ENCODE results near the gene CSTF3.
"Not testable (repeated sequence)": the region's sequence is repeated elsewhere in the genome, so short reads cannot be mapped to it uniquely, and the experiment has no call there.

Gene CSTF3

DNA sequence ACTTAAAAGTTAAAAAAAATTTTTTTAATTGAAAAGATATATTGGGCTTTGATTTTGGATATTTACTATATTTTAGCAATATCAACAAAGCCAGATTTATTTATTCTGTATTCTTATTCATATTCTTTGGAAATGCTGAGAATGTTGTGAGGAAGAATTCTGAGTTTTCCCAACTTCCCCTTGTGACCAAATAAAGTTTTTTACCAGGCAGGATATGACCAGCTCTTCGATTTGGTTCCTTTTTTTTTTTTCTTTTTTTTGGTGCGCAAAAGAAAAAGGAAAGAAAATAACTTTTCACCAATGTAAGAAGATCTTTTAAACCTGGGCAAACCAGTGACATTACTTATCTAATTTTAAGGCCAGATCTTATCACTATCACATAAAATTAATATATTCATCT lies 109.0 kb downstream of the CSTF3 start:
- Histone ChIP-seq H3K9me3 (ENCODE audit: insufficient read depth, low read length, severe bottlenecking) (no peaks in the 10 kb centered on the region), H3K36me3 (ENCODE audit: insufficient read depth, low read length) (peaks cover 24% of the 10 kb centered on the region), H3K79me2 (ENCODE audit: insufficient read depth, low read length) (no peaks in the 10 kb centered on the region), H4K20me1 (ENCODE audit: insufficient read depth, low read length) (no peaks in the 10 kb centered on the region), H2AFZ (ENCODE audit: low read depth, low read length) (no peak overlapping the region), H3K9ac (ENCODE audit: low read depth, low read length) (no peak overlapping the region), H3K27ac (ENCODE audit: low read length) (no peak overlapping the region), H3K4me3 (ENCODE audit: low read depth in 1 of 2, low read length in 2 of 2) (no peak overlapping the region), H3K4me2 (ENCODE audit: insufficient read depth, low read length) (no peak overlapping the region), H3K4me1 (ENCODE audit: insufficient read depth, low read length) (no peaks in the 10 kb centered on the region), H3K27me3 (ENCODE audit: insufficient read depth, low read length, poor library complexity) (no peaks in the 10 kb centered on the region)
- DNase-seq (no peak), ATAC-seq (ENCODE audit: insufficient read depth, low read depth) (no peak)
- TF ChIP-seq, protein P1, sequence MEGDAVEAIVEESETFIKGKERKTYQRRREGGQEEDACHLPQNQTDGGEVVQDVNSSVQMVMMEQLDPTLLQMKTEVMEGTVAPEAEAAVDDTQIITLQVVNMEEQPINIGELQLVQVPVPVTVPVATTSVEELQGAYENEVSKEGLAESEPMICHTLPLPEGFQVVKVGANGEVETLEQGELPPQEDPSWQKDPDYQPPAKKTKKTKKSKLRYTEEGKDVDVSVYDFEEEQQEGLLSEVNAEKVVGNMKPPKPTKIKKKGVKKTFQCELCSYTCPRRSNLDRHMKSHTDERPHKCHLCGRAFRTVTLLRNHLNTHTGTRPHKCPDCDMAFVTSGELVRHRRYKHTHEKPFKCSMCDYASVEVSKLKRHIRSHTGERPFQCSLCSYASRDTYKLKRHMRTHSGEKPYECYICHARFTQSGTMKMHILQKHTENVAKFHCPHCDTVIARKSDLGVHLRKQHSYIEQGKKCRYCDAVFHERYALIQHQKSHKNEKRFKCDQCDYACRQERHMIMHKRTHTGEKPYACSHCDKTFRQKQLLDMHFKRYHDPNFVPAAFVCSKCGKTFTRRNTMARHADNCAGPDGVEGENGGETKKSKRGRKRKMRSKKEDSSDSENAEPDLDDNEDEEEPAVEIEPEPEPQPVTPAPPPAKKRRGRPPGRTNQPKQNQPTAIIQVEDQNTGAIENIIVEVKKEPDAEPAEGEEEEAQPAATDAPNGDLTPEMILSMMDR (IDR thresholded peaks at IDR 0.05; ENCODE audit: borderline replicate concordance, extremely low read depth, low read length, poor library complexity, severe bottlenecking): no peak
- TF ChIP-seq EZH2 (IDR thresholded peaks at IDR 0.05; ENCODE audit: borderline replicate concordance, low read depth, low read length, severe bottlenecking): no peak

DNA sequence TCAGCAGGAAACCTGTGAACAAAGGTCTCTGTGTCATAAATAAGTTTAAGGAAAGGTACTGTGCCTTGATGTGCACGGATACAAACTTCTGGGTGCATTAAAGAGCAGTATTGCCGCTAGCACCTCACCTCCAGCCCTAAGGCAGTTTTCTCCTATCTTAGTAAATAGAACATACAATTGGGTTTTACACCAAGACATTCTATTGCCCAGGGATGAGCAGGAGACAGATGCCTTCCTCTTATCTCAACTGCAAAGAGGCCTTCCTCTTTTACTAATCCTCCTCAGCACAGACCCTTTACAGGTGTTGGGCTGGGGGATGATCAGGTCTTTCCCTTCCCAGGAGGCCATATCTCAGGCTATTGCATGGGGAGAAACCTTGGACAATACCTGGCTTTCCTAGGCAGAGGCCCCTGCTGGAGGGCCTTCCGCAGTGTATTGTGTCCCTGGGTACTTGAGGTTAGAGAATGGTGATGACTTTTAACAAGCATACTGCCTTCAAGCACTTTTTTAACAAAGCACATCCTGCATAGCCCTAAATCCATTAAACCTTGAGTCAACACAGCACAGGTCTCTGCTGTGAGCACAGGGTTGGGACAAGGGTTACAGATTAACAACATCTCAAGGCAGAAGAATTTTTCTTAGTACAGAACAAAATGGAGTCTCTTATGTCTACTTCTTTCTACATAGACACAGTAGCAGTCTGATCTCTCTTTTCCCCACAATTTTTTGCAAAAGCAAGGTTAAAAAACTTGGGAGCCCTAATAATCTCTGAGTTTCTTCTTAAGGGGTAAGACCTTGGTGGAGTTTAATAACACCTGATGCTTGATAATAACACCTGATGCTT lies 111.5 kb downstream of the CSTF3 start:
- not testable (repeated sequence) for ATAC-seq (ENCODE audit: insufficient read depth, low read depth); H2AFZ ChIP-seq (ENCODE audit: low read depth, low read length); H3K4me1 ChIP-seq (ENCODE audit: insufficient read depth, low read length); H3K4me3 ChIP-seq (ENCODE audit: low read depth in 1 of 2, low read length in 2 of 2); H3K9ac ChIP-seq (ENCODE audit: low read depth, low read length); H3K4me2 ChIP-seq (ENCODE audit: insufficient read depth, low read length); DNase-seq; H3K27ac ChIP-seq (ENCODE audit: low read length); H3K79me2 ChIP-seq (ENCODE audit: insufficient read depth, low read length); H4K20me1 ChIP-seq (ENCODE audit: insufficient read depth, low read length); H3K9me3 ChIP-seq (ENCODE audit: insufficient read depth, low read length, severe bottlenecking); H3K27me3 ChIP-seq (ENCODE audit: insufficient read depth, low read length, poor library complexity)
- peaks cover 28% of the 10 kb centered on the region for H3K36me3 ChIP-seq (ENCODE audit: insufficient read depth, low read length)

DNA sequence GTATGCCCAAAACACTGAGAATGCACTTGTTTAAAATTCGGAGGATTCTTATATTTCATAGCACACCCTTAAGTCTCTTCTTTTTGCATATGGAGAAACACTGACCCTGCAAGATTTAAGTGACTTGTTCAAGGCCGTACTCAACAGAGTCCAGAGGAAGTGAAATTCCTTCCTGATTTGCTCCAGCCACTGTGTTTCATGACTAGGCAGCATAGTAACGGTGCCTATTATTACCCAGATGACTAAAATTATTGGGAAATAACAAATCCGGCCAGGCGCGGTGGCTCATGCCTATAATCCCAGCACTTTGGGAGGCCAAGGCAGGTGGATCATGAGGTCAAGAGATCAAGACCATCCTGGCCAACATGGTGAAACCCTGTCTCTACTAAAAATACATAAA lies 112.6 kb downstream of the CSTF3 start:
- peaks cover 35% of the 10 kb centered on the region for H3K36me3 ChIP-seq (ENCODE audit: insufficient read depth, low read length)
- not testable (repeated sequence) for H3K27me3 ChIP-seq (ENCODE audit: insufficient read depth, low read length, poor library complexity); H3K27ac ChIP-seq (ENCODE audit: low read length); H3K9me3 ChIP-seq (ENCODE audit: insufficient read depth, low read length, severe bottlenecking); DNase-seq; H3K4me1 ChIP-seq (ENCODE audit: insufficient read depth, low read length); H3K9ac ChIP-seq (ENCODE audit: low read depth, low read length); H3K4me2 ChIP-seq (ENCODE audit: insufficient read depth, low read length); H4K20me1 ChIP-seq (ENCODE audit: insufficient read depth, low read length); H3K4me3 ChIP-seq (ENCODE audit: low read depth in 1 of 2, low read length in 2 of 2); H3K79me2 ChIP-seq (ENCODE audit: insufficient read depth, low read length); H2AFZ ChIP-seq (ENCODE audit: low read depth, low read length); ATAC-seq (ENCODE audit: insufficient read depth, low read depth)

DNA sequence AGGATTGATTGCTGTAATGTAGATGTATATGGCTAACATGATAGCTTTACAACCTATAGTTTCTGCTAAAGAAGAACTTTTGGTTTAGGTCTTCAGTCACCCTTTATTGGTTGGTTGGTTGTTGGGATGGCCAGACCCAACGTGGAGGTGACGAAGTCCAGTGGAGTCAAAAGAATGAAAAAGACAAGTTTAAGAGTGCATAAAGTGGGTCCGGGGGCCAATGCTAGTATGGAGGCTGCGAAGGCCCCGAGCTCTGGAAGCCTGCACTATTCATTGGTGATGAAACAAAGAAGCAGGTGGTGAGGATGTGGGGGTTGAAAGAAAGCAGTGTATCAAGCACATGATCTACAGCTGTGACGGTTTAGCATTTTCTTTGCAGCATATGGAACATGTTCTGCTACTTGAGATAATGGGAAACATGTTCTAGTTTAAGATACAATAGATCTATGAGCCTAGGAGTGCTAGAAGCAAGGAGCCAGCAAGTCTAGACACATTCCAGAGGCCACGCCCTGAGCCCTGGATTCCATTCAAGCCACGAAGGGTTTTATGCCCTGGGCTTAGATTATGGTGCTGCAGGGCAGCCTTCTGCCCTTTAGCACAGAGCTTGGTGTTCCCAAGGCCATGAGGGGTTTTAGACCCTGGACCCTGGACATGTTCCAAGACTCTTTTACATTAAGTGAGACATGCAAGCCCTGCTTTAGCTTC lies 115.6 kb downstream of the CSTF3 start:
- no peak for DNase-seq
- H3K36me3 ChIP-seq (ENCODE audit: insufficient read depth, low read length): peaks cover 37% of the 10 kb centered on the region
- peaks cover 6% of the 10 kb centered on the region for H3K4me1 ChIP-seq (ENCODE audit: insufficient read depth, low read length)
- H3K9me3 ChIP-seq (ENCODE audit: insufficient read depth, low read length, severe bottlenecking): no peaks in the 10 kb centered on the region
- no peaks in the 10 kb centered on the region for H4K20me1 ChIP-seq (ENCODE audit: insufficient read depth, low read length)
- no peak overlapping the region for H2AFZ ChIP-seq (ENCODE audit: low read depth, low read length)
- H3K4me2 ChIP-seq (ENCODE audit: insufficient read depth, low read length): no peak overlapping the region
- peaks cover 6% of the 10 kb centered on the region for H3K79me2 ChIP-seq (ENCODE audit: insufficient read depth, low read length)
- no peak for ATAC-seq (ENCODE audit: insufficient read depth, low read depth)
- H3K27me3 ChIP-seq (ENCODE audit: insufficient read depth, low read length, poor library complexity): no peaks in the 10 kb centered on the region
- no peak overlapping the region for H3K9ac ChIP-seq (ENCODE audit: low read depth, low read length)
- TF ChIP-seq, protein P1 (IDR thresholded peaks at IDR 0.05; ENCODE audit: borderline replicate concordance, extremely low read depth, low read length, poor library complexity, severe bottlenecking): no peak
- no peak for TF ChIP-seq EZH2 (IDR thresholded peaks at IDR 0.05; ENCODE audit: borderline replicate concordance, low read depth, low read length, severe bottlenecking)
- H3K4me3 ChIP-seq (ENCODE audit: low read depth in 1 of 2, low read length in 2 of 2): no peak overlapping the region
- H3K27ac ChIP-seq (ENCODE audit: low read length): no peak overlapping the region

Data from DND-41 (cell line).